IMR-90 (cell line): ENCODE measurements around the gene OPN4. TPM values are rescaled to one million over a fixed set of nuclear protein-coding genes. Genes with fewer than 3 reads are reported as not detected.

ENCODE experiments used
- ATAC-seq: fragments of 200-7000 bp; cut with Tn5 transposase; 2 replicates; pipeline ENCODE4 v1.9.1; 2020; ENCODE audit warnings: low read depth, mild to moderate bottlenecking, moderate library complexity
- BruUV-seq: library from RNA; stranded (reverse); fragments of 400-500 nt; replicated peaks from 2 replicates; lab custom pipeline; 2021; lab: Mats Ljungman, UMichigan
- CTCF ChIA-PET: fragments of 300-600 bp; formaldehyde crosslinking; extraction: SDS; loops from one replicate; lab custom pipeline; 2021; ENCODE audit warnings: antibody characterized with exemption; lab: Yijun Ruan, JAX
- POLR2A ChIA-PET: fragments of 300-600 bp; sonication (Branson Sonifier 250); formaldehyde crosslinking; loops from one replicate; lab custom pipeline; 2022; ENCODE audit warnings: antibody characterized with exemption; ENCODE audit not compliant: unreplicated experiment; lab: Charles Lee
- DNase-seq: peaks from one replicate; pipeline ENCODE4 v3.0.0; 2013
- H2AFZ ChIP-seq: replicated peaks from 2 replicates; pipeline ENCODE3; 2013; ENCODE audit warnings: low read length, mild to moderate bottlenecking; ENCODE audit not compliant: poor library complexity
- H2AK5ac ChIP-seq: 2 replicates; pipeline ENCODE4 v1.6.1; 2013; ENCODE audit warnings: low read depth, low read length, inconsistent platforms
- H2AK9ac ChIP-seq: replicated peaks from 2 replicates; pipeline ENCODE3; 2013; ENCODE audit warnings: mild to moderate bottlenecking, low read depth, low read length, moderate library complexity; ENCODE audit not compliant: poor library complexity
- H2BK120ac ChIP-seq: 2 replicates; pipeline ENCODE4 v1.6.1; 2013; ENCODE audit warnings: low read depth, low read length, inconsistent platforms
- H2BK15ac ChIP-seq: 3 replicates; pipeline ENCODE4 v1.6.1; 2013; ENCODE audit warnings: low read depth, low read length, inconsistent platforms
- H2BK20ac ChIP-seq: 2 replicates; pipeline ENCODE4 v1.6.1; 2013; ENCODE audit warnings: low read depth, mild to moderate bottlenecking, inconsistent platforms, low read length, moderate library complexity
- H2BK5ac ChIP-seq: 2 replicates; pipeline ENCODE4 v1.6.1; 2013; ENCODE audit warnings: mild to moderate bottlenecking, low read depth, low read length, inconsistent platforms; ENCODE audit not compliant: poor library complexity, severe bottlenecking
- H3K14ac ChIP-seq: replicated peaks from 2 replicates; pipeline ENCODE4 v1.6.1; 2013; ENCODE audit warnings: low read depth, low read length, inconsistent platforms
- H3K18ac ChIP-seq: 2 replicates; pipeline ENCODE4 v1.6.1; 2013; ENCODE audit warnings: low read depth, low read length, control low read depth
- H3K23ac ChIP-seq: 2 replicates; pipeline ENCODE4 v1.6.1; 2013; ENCODE audit warnings: low read depth, low read length, inconsistent platforms
- H3K27ac ChIP-seq: 2 replicates; pipeline ENCODE4 v1.5.1; 2013; ENCODE audit warnings: mild to moderate bottlenecking, control low read depth, low read length; ENCODE audit not compliant: insufficient read depth
- H3K27me3 ChIP-seq: 2 replicates; pipeline ENCODE4 v1.6.1; 2013; ENCODE audit warnings: low read length; ENCODE audit not compliant: control insufficient read depth, insufficient read depth
- H3K36me3 ChIP-seq: 2 replicates; pipeline ENCODE4 v1.6.1; 2013; ENCODE audit warnings: low read length, mixed read lengths; ENCODE audit not compliant: control insufficient read depth, insufficient read depth
- H3K4ac ChIP-seq: 2 replicates; pipeline ENCODE4 v1.6.1; 2013; ENCODE audit warnings: low read depth, low read length, inconsistent platforms
- H3K4me1 ChIP-seq: 2 replicates; pipeline ENCODE4 v1.6.1; 2013; ENCODE audit warnings: low read length, mixed read lengths; ENCODE audit not compliant: control insufficient read depth, insufficient read depth
- H3K4me2 ChIP-seq: 2 replicates; pipeline ENCODE4 v1.6.1; 2013; ENCODE audit warnings: low read depth, mild to moderate bottlenecking, control low read depth, low read length, moderate library complexity
- H3K4me3 ChIP-seq: 2 replicates; pipeline ENCODE4 v1.5.1; 2013; ENCODE audit warnings: low read depth, mild to moderate bottlenecking, control low read depth, low read length, moderate library complexity; ENCODE audit not compliant: insufficient read depth
- H3K56ac ChIP-seq: 2 replicates; pipeline ENCODE4 v1.6.1; 2013; ENCODE audit warnings: low read length, inconsistent platforms; ENCODE audit not compliant: insufficient read depth; ENCODE audit errors: extremely low read depth
- H3K79me1 ChIP-seq, 2 experiments: 2 replicates each; pipeline ENCODE4 v1.6.1; 2013; ENCODE audit warnings: low read length in 2 of 2, inconsistent platforms in 1 of 2, low read depth in 1 of 2
- H3K9ac ChIP-seq: 2 replicates; pipeline ENCODE4 v1.6.1; 2013; ENCODE audit warnings: low read depth, low read length, control low read depth
- H3K9me1 ChIP-seq: 2 replicates; pipeline ENCODE4 v1.6.1; 2013; ENCODE audit warnings: low read length, inconsistent platforms; ENCODE audit not compliant: insufficient read depth
- H3K9me3 ChIP-seq: 2 replicates; pipeline ENCODE4 v1.6.1; 2013; ENCODE audit warnings: low read length; ENCODE audit not compliant: control insufficient read depth, insufficient read depth
- H4K20me1 ChIP-seq: 2 replicates; pipeline ENCODE4 v1.6.1; 2013; ENCODE audit warnings: low read length, inconsistent platforms; ENCODE audit not compliant: insufficient read depth
- H4K5ac ChIP-seq: 2 replicates; pipeline ENCODE4 v1.6.1; 2013; ENCODE audit warnings: mild to moderate bottlenecking, low read depth, low read length, control low read depth
- H4K8ac ChIP-seq, 2 experiments: 2 replicates each; pipeline ENCODE4 v1.6.1; 2013; ENCODE audit warnings: low read depth in 2 of 2, low read length in 2 of 2, control low read depth in 1 of 2, inconsistent platforms in 1 of 2
- H4K91ac ChIP-seq: 2 replicates; pipeline ENCODE4 v1.6.1; 2013; ENCODE audit warnings: low read depth, low read length, inconsistent platforms; ENCODE audit not compliant: insufficient read depth
- BHLHE40 ChIP-seq: fragments of 150-350 bp; IDR thresholded peaks from 2 replicates; pipeline ENCODE4 v1.6.1; 2016; ENCODE audit warnings: mild to moderate bottlenecking, low read depth, low read length
- MXI1 ChIP-seq: IDR thresholded peaks from 2 replicates; pipeline ENCODE4 v1.6.1; 2012; ENCODE audit warnings: low read depth, mild to moderate bottlenecking, low read length, moderate library complexity, borderline replicate concordance
- POLR2A ChIP-seq: IDR thresholded peaks from 2 replicates; pipeline ENCODE4 v1.6.1; 2012; ENCODE audit warnings: mild to moderate bottlenecking, low read depth, low read length
- WGBS, 2 experiments: methylation state at CpG; one replicate each; pipeline versions ENCODE4 v1.1.5 to v1.1.7; 2013; ENCODE audit warnings: missing lambda C conversion rate in 2 of 2; ENCODE audit not compliant: insufficient read length in 1 of 2; ENCODE audit errors: extremely low coverage in 2 of 2; 5-methylcytosine and 5-hydroxymethylcytosine counted together
- dilution Hi-C: fragments of 300-500 bp; cut with HindIII; formaldehyde crosslinking; loops from one replicate; pipeline ENCODE4 v1.14.3; 2018; ENCODE audit warnings: low sequenced_read_pairs; ENCODE audit not compliant: unreplicated experiment
- in situ Hi-C: fragments of 300-500 bp; cut with MboI; formaldehyde crosslinking; loops from 3 replicates; pipeline ENCODE4 v1.14.3; 2019; ENCODE audit warnings: low sequenced_read_pairs, inconsistent platforms, mixed read lengths
- intact Hi-C: fragments of 100-400 bp; cut with micrococcal nuclease; formaldehyde crosslinking; loops from 2 replicates; pipeline ENCODE4 v1.10.0; 2022
- polyA plus RNA-seq, 3 experiments: library from polyadenylated mRNA; depleted of rRNA; stranded (reverse); fragments of >200 nt; gene quantifications; 2 replicates each; pipeline ENCODE4 v1.2.3, GENCODE V29; 2012; ENCODE audit warnings: low replicate concordance in 1 of 3
- total RNA-seq: library from RNA; depleted of rRNA; stranded (reverse); fragments of >200 nt; gene quantifications from 2 replicates; pipeline ENCODE4 v1.2.3, GENCODE V29; 2012
- TF ChIP-seq, protein P1 (sequence below): fragments of 150-350 bp; IDR thresholded peaks from 2 replicates; pipeline ENCODE4 v1.6.1; 2017; ENCODE audit warnings: mild to moderate bottlenecking, antibody characterized with exemption, low read length, low read depth
- TF ChIP-seq, protein P2 (sequence below): fragments of 150-350 bp; IDR thresholded peaks from 2 replicates; pipeline ENCODE4 v1.6.1; 2016; ENCODE audit warnings: low read depth, mild to moderate bottlenecking, low read length, moderate library complexity, borderline replicate concordance

Gene OPN4
- total and polyA plus RNA-seq, 2 of the 4 experiments (the other 2 are of a cell fraction) = 0.03 TPM; not detected in 1

DNA sequence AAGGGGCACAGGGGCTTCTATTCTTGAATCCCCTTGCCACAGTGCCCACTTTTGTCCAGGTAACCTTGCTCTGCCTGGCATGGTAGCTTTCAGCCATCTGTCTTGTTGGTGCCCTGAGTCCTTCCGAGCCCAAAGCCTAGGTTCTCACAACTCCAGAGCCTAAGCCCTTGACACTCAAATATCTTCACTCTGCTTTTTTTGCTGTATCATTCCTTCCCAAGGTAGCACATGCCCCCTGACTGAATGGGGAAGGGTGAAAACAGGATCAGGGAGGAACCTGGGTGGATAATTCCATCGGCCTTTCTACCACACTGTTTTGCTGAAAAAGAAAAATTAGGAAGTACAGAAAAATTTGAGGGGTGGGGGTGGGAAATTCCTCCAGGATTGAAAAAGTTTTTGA lies 51.6 kb downstream of the OPN4 start:
- WGBS, 2 experiments = no CpG with 5 or more reads among the region's 2 CpGs
- no peak overlapping the region for H2BK120ac ChIP-seq
- H3K23ac ChIP-seq = no peak overlapping the region
- H3K9me3 ChIP-seq = no peaks in the 10 kb centered on the region
- TF ChIP-seq POLR2A (no peak), BHLHE40 (no peak), MXI1 (no peak)
- TF ChIP-seq, protein P1, sequence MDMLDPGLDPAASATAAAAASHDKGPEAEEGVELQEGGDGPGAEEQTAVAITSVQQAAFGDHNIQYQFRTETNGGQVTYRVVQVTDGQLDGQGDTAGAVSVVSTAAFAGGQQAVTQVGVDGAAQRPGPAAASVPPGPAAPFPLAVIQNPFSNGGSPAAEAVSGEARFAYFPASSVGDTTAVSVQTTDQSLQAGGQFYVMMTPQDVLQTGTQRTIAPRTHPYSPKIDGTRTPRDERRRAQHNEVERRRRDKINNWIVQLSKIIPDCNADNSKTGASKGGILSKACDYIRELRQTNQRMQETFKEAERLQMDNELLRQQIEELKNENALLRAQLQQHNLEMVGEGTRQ = no peak
- TF ChIP-seq, protein P2, sequence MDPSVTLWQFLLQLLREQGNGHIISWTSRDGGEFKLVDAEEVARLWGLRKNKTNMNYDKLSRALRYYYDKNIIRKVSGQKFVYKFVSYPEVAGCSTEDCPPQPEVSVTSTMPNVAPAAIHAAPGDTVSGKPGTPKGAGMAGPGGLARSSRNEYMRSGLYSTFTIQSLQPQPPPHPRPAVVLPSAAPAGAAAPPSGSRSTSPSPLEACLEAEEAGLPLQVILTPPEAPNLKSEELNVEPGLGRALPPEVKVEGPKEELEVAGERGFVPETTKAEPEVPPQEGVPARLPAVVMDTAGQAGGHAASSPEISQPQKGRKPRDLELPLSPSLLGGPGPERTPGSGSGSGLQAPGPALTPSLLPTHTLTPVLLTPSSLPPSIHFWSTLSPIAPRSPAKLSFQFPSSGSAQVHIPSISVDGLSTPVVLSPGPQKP = no peak
- no peak overlapping the region for H3K4me3 ChIP-seq
- peaks cover 6% of the 10 kb centered on the region for H3K4me1 ChIP-seq
- no peak overlapping the region for H3K4me2 ChIP-seq
- no peak overlapping the region for H2BK15ac ChIP-seq
- intact Hi-C loops = no loop called here
- no peak overlapping the region for H3K18ac ChIP-seq
- no peak overlapping the region for H4K5ac ChIP-seq
- no peak overlapping the region for H3K14ac ChIP-seq
- no peak overlapping the region for H2BK5ac ChIP-seq
- H3K9me1 ChIP-seq = peaks cover 9% of the 10 kb centered on the region; the same call in 1 of the 2 replicates
- no peaks in the 10 kb centered on the region for H3K27me3 ChIP-seq
- no TSS peak for BruUV-seq
- H4K91ac ChIP-seq = no peak overlapping the region
- H2BK20ac ChIP-seq = no peak overlapping the region
- ATAC-seq (no peak), DNase-seq (no peak)
- H2AFZ ChIP-seq = no peak overlapping the region
- POLR2A ChIA-PET = no interaction called here
- no peak overlapping the region for H4K8ac ChIP-seq
- H3K56ac ChIP-seq = no peak overlapping the region
- in situ Hi-C loops = loop anchor here (5.0 kb wide), 1 partner anchor 191 kb away; no protein-coding TSS in a partner anchor
- H3K79me1 ChIP-seq = peaks cover 0 to 3% of the 10 kb centered on the region in 2 experiments; a peak in 1 of 4 replicates
- no peaks in the 10 kb centered on the region for H4K20me1 ChIP-seq
- no peaks in the 10 kb centered on the region for H3K36me3 ChIP-seq
- no peak overlapping the region for H3K27ac ChIP-seq
- CTCF ChIA-PET = no interaction called here
- dilution Hi-C loops = no loop called here
- H3K4ac ChIP-seq = no peak overlapping the region
- H3K9ac ChIP-seq = no peak overlapping the region
- no peak overlapping the region for H2AK9ac ChIP-seq
- no peak overlapping the region for H2AK5ac ChIP-seq
